ENCODE data around the gene C1orf21. TPM values are rescaled to one million over a fixed set of nuclear protein-coding genes. Genes with fewer than 3 reads are reported as not detected.

C1orf21 gene
- polyA plus RNA-seq, 1 experiment, result 4.3 TPM

- POLR2A ChIA-PET, result no interaction called here
- CTCF ChIA-PET, result interaction anchor here (1.0 to 1.7 kb wide), 3 partner anchors 12 to 106 kb away, joined by 3 to 4 read pairs (median 3); no protein-coding TSS in a partner anchor
- Histone ChIP-seq H3K27me3 (ENCODE audit: control insufficient read depth, insufficient read depth, low read length) (no peaks in the 10 kb centered on the region), H3K36me3 (ENCODE audit: control insufficient read depth, insufficient read depth, low read length) (no peaks in the 10 kb centered on the region), H3K4me3 (ENCODE audit: low read depth, low read length) (no peak overlapping the region)
- DNase-seq (ENCODE audit: low read depth), result peak; percentile 17
- no peak for TF ChIP-seq CTCF (IDR thresholded peaks at IDR 0.05; ENCODE audit: insufficient read depth, low read depth, low read length)
Observed at GRCh38 chr1:184457500-184457899, 70.7 kb downstream of the C1orf21 start.

GRCh38 chr1:184461321-184461720 is 74.5 kb downstream of the C1orf21 start:
- POLR2A ChIA-PET, result no interaction called here
- DNase-seq (ENCODE audit: low read depth), result no peak
- Histone ChIP-seq H3K36me3 (ENCODE audit: control insufficient read depth, insufficient read depth, low read length) (no peaks in the 10 kb centered on the region), H3K27me3 (ENCODE audit: control insufficient read depth, insufficient read depth, low read length) (no peaks in the 10 kb centered on the region), H3K4me3 (ENCODE audit: low read depth, low read length) (no peak overlapping the region)
- no peak for TF ChIP-seq CTCF (IDR thresholded peaks at IDR 0.05; ENCODE audit: insufficient read depth, low read depth, low read length)
- CTCF ChIA-PET, result no interaction called here

- Histone ChIP-seq H3K4me3 (ENCODE audit: low read depth, low read length) (no peak overlapping the region), H3K27me3 (ENCODE audit: control insufficient read depth, insufficient read depth, low read length) (no peaks in the 10 kb centered on the region), H3K36me3 (ENCODE audit: control insufficient read depth, insufficient read depth, low read length) (no peaks in the 10 kb centered on the region)
- CTCF ChIA-PET, result interaction anchor here (0.6 kb wide), 1 partner anchor 19 kb away, joined by 3 read pairs; no protein-coding TSS in a partner anchor
- TF ChIP-seq CTCF (IDR thresholded peaks at IDR 0.05; ENCODE audit: insufficient read depth, low read depth, low read length), result no peak
- no peak for DNase-seq (ENCODE audit: low read depth)
- POLR2A ChIA-PET, result no interaction called here
Observed at GRCh38 chr1:184462155-184462554, 75.3 kb downstream of the C1orf21 start.

- Histone ChIP-seq H3K27me3 (ENCODE audit: control insufficient read depth, insufficient read depth, low read length) (no peaks in the 10 kb centered on the region), H3K36me3 (ENCODE audit: control insufficient read depth, insufficient read depth, low read length) (no peaks in the 10 kb centered on the region; the same call in 1 of the 2 replicates), H3K4me3 (ENCODE audit: low read depth, low read length) (no peak overlapping the region)
- DNase-seq (ENCODE audit: low read depth), result no peak
- POLR2A ChIA-PET, result no interaction called here
- no peak for TF ChIP-seq CTCF (IDR thresholded peaks at IDR 0.05; ENCODE audit: insufficient read depth, low read depth, low read length)
- CTCF ChIA-PET, result interaction anchor here (1.4 kb wide), 1 partner anchor 201 kb away, joined by 3 read pairs; no protein-coding TSS in a partner anchor
Observed at GRCh38 chr1:184462990-184463389, 76.2 kb downstream of the C1orf21 start.

- no peak overlapping the region for H3K4me3 ChIP-seq (ENCODE audit: low read depth, low read length)
- no peaks in the 10 kb centered on the region for H3K27me3 ChIP-seq (ENCODE audit: control insufficient read depth, insufficient read depth, low read length)
- CTCF ChIA-PET, result interaction anchor here (0.9 to 1.4 kb wide), 4 partner anchors 18 to 221 kb away, joined by 3 to 4 read pairs (median 3); no protein-coding TSS in a partner anchor
- H3K36me3 ChIP-seq (ENCODE audit: control insufficient read depth, insufficient read depth, low read length), result no peaks in the 10 kb centered on the region; the same call in 1 of the 2 replicates
- no peak for DNase-seq (ENCODE audit: low read depth)
- POLR2A ChIA-PET, result no interaction called here
- no peak for TF ChIP-seq CTCF (IDR thresholded peaks at IDR 0.05; ENCODE audit: insufficient read depth, low read depth, low read length)
Observed at GRCh38 chr1:184463680-184464079, 76.9 kb downstream of the C1orf21 start.

All from BJ (cell line).